IMR-90 (cell line): ENCODE measurements around the gene AIP. TPM values are rescaled to one million over a fixed set of nuclear protein-coding genes. Genes with fewer than 3 reads are reported as not detected.

Experiments
- ATAC-seq: fragments of 200-7000 bp; cut with Tn5 transposase; 2 replicates; pipeline ENCODE4 v1.9.1; 2020; ENCODE audit warnings: low read depth, mild to moderate bottlenecking, moderate library complexity
- BruUV-seq: library from RNA; stranded (reverse); fragments of 400-500 nt; replicated peaks from 2 replicates; lab custom pipeline; 2021; lab: Mats Ljungman, UMichigan
- CTCF ChIA-PET: fragments of 300-600 bp; formaldehyde crosslinking; extraction: SDS; loops from one replicate; lab custom pipeline; 2021; ENCODE audit warnings: antibody characterized with exemption; lab: Yijun Ruan, JAX
- POLR2A ChIA-PET: fragments of 300-600 bp; sonication (Branson Sonifier 250); formaldehyde crosslinking; loops from one replicate; lab custom pipeline; 2022; ENCODE audit warnings: antibody characterized with exemption; ENCODE audit not compliant: unreplicated experiment; lab: Charles Lee
- DNase-seq: peaks from one replicate; pipeline ENCODE4 v3.0.0; 2013
- H2AFZ ChIP-seq: replicated peaks from 2 replicates; pipeline ENCODE3; 2013; ENCODE audit warnings: low read length, mild to moderate bottlenecking; ENCODE audit not compliant: poor library complexity
- H2AK5ac ChIP-seq: 2 replicates; pipeline ENCODE4 v1.6.1; 2013; ENCODE audit warnings: low read depth, low read length, inconsistent platforms
- H2AK9ac ChIP-seq: replicated peaks from 2 replicates; pipeline ENCODE3; 2013; ENCODE audit warnings: mild to moderate bottlenecking, low read depth, low read length, moderate library complexity; ENCODE audit not compliant: poor library complexity
- H2BK120ac ChIP-seq: 2 replicates; pipeline ENCODE4 v1.6.1; 2013; ENCODE audit warnings: low read depth, low read length, inconsistent platforms
- H2BK15ac ChIP-seq: 3 replicates; pipeline ENCODE4 v1.6.1; 2013; ENCODE audit warnings: low read depth, low read length, inconsistent platforms
- H2BK20ac ChIP-seq: 2 replicates; pipeline ENCODE4 v1.6.1; 2013; ENCODE audit warnings: low read depth, mild to moderate bottlenecking, inconsistent platforms, low read length, moderate library complexity
- H2BK5ac ChIP-seq: 2 replicates; pipeline ENCODE4 v1.6.1; 2013; ENCODE audit warnings: mild to moderate bottlenecking, low read depth, low read length, inconsistent platforms; ENCODE audit not compliant: poor library complexity, severe bottlenecking
- H3K14ac ChIP-seq: replicated peaks from 2 replicates; pipeline ENCODE4 v1.6.1; 2013; ENCODE audit warnings: low read depth, low read length, inconsistent platforms
- H3K18ac ChIP-seq: 2 replicates; pipeline ENCODE4 v1.6.1; 2013; ENCODE audit warnings: low read depth, low read length, control low read depth
- H3K23ac ChIP-seq: 2 replicates; pipeline ENCODE4 v1.6.1; 2013; ENCODE audit warnings: low read depth, low read length, inconsistent platforms
- H3K27ac ChIP-seq: 2 replicates; pipeline ENCODE4 v1.5.1; 2013; ENCODE audit warnings: mild to moderate bottlenecking, control low read depth, low read length; ENCODE audit not compliant: insufficient read depth
- H3K27me3 ChIP-seq: 2 replicates; pipeline ENCODE4 v1.6.1; 2013; ENCODE audit warnings: low read length; ENCODE audit not compliant: control insufficient read depth, insufficient read depth
- H3K36me3 ChIP-seq: 2 replicates; pipeline ENCODE4 v1.6.1; 2013; ENCODE audit warnings: low read length, mixed read lengths; ENCODE audit not compliant: control insufficient read depth, insufficient read depth
- H3K4ac ChIP-seq: 2 replicates; pipeline ENCODE4 v1.6.1; 2013; ENCODE audit warnings: low read depth, low read length, inconsistent platforms
- H3K4me1 ChIP-seq: 2 replicates; pipeline ENCODE4 v1.6.1; 2013; ENCODE audit warnings: low read length, mixed read lengths; ENCODE audit not compliant: control insufficient read depth, insufficient read depth
- H3K4me2 ChIP-seq: 2 replicates; pipeline ENCODE4 v1.6.1; 2013; ENCODE audit warnings: low read depth, mild to moderate bottlenecking, control low read depth, low read length, moderate library complexity
- H3K4me3 ChIP-seq: 2 replicates; pipeline ENCODE4 v1.5.1; 2013; ENCODE audit warnings: low read depth, mild to moderate bottlenecking, control low read depth, low read length, moderate library complexity; ENCODE audit not compliant: insufficient read depth
- H3K56ac ChIP-seq: 2 replicates; pipeline ENCODE4 v1.6.1; 2013; ENCODE audit warnings: low read length, inconsistent platforms; ENCODE audit not compliant: insufficient read depth; ENCODE audit errors: extremely low read depth
- H3K79me1 ChIP-seq, 2 experiments: 2 replicates each; pipeline ENCODE4 v1.6.1; 2013; ENCODE audit warnings: low read length in 2 of 2, inconsistent platforms in 1 of 2, low read depth in 1 of 2
- H3K9ac ChIP-seq: 2 replicates; pipeline ENCODE4 v1.6.1; 2013; ENCODE audit warnings: low read depth, low read length, control low read depth
- H3K9me1 ChIP-seq: 2 replicates; pipeline ENCODE4 v1.6.1; 2013; ENCODE audit warnings: low read length, inconsistent platforms; ENCODE audit not compliant: insufficient read depth
- H3K9me3 ChIP-seq: 2 replicates; pipeline ENCODE4 v1.6.1; 2013; ENCODE audit warnings: low read length; ENCODE audit not compliant: control insufficient read depth, insufficient read depth
- H4K20me1 ChIP-seq: 2 replicates; pipeline ENCODE4 v1.6.1; 2013; ENCODE audit warnings: low read length, inconsistent platforms; ENCODE audit not compliant: insufficient read depth
- H4K5ac ChIP-seq: 2 replicates; pipeline ENCODE4 v1.6.1; 2013; ENCODE audit warnings: mild to moderate bottlenecking, low read depth, low read length, control low read depth
- H4K8ac ChIP-seq, 2 experiments: 2 replicates each; pipeline ENCODE4 v1.6.1; 2013; ENCODE audit warnings: low read depth in 2 of 2, low read length in 2 of 2, control low read depth in 1 of 2, inconsistent platforms in 1 of 2
- H4K91ac ChIP-seq: 2 replicates; pipeline ENCODE4 v1.6.1; 2013; ENCODE audit warnings: low read depth, low read length, inconsistent platforms; ENCODE audit not compliant: insufficient read depth
- ELK1 ChIP-seq: fragments of 150-350 bp; IDR thresholded peaks from 2 replicates; pipeline ENCODE4 v1.6.1; 2016; ENCODE audit warnings: low read depth, mild to moderate bottlenecking, low read length, moderate library complexity, borderline replicate concordance
- MAZ ChIP-seq: IDR thresholded peaks from 2 replicates; pipeline ENCODE4 v1.6.1; 2012; ENCODE audit warnings: low read depth, mild to moderate bottlenecking, low read length, improper control_type of control experiment, moderate library complexity, borderline replicate concordance
- MXI1 ChIP-seq: IDR thresholded peaks from 2 replicates; pipeline ENCODE4 v1.6.1; 2012; ENCODE audit warnings: low read depth, mild to moderate bottlenecking, low read length, moderate library complexity, borderline replicate concordance
- NFE2L2 ChIP-seq: fragments of 150-350 bp; IDR thresholded peaks from 2 replicates; pipeline ENCODE4 v1.6.1; 2016; ENCODE audit warnings: low read depth, mild to moderate bottlenecking, low read length
- RAD21 ChIP-seq: IDR thresholded peaks from 2 replicates; pipeline ENCODE4 v1.6.1; 2012; ENCODE audit warnings: low read length, improper control_type of control experiment
- RCOR1 ChIP-seq: IDR thresholded peaks from 2 replicates; pipeline ENCODE4 v1.6.1; 2012; ENCODE audit warnings: mild to moderate bottlenecking, low read length, improper control_type of control experiment; ENCODE audit not compliant: insufficient replicate concordance
- WGBS, 2 experiments: methylation state at CpG; one replicate each; pipeline versions ENCODE4 v1.1.5 to v1.1.7; 2013; ENCODE audit warnings: missing lambda C conversion rate in 2 of 2; ENCODE audit not compliant: insufficient read length in 1 of 2; ENCODE audit errors: extremely low coverage in 2 of 2; 5-methylcytosine and 5-hydroxymethylcytosine counted together
- dilution Hi-C: fragments of 300-500 bp; cut with HindIII; formaldehyde crosslinking; loops from one replicate; pipeline ENCODE4 v1.14.3; 2018; ENCODE audit warnings: low sequenced_read_pairs; ENCODE audit not compliant: unreplicated experiment
- in situ Hi-C: fragments of 300-500 bp; cut with MboI; formaldehyde crosslinking; loops from 3 replicates; pipeline ENCODE4 v1.14.3; 2019; ENCODE audit warnings: low sequenced_read_pairs, inconsistent platforms, mixed read lengths
- intact Hi-C: fragments of 100-400 bp; cut with micrococcal nuclease; formaldehyde crosslinking; loops from 2 replicates; pipeline ENCODE4 v1.10.0; 2022
- polyA plus RNA-seq, 3 experiments: library from polyadenylated mRNA; depleted of rRNA; stranded (reverse); fragments of >200 nt; gene quantifications; 2 replicates each; pipeline ENCODE4 v1.2.3, GENCODE V29; 2012; ENCODE audit warnings: low replicate concordance in 1 of 3
- total RNA-seq: library from RNA; depleted of rRNA; stranded (reverse); fragments of >200 nt; gene quantifications from 2 replicates; pipeline ENCODE4 v1.2.3, GENCODE V29; 2012

Gene AIP
- total and polyA plus RNA-seq, 2 of the 4 experiments (the other 2 are of a cell fraction): 95.5 to 122 TPM

GRCh38 chr11:67434395-67434881 lies 48.4 kb upstream of the AIP start (continued):
- TF ChIP-seq ELK1: no peak
- no peak for TF ChIP-seq MAZ

GRCh38 chr11:67435031-67435726 lies 47.6 kb upstream of the AIP start:
- ChIA-PET CTCF (no interaction called here), POLR2A (no interaction called here)
- Histone ChIP-seq H3K9me3 (no peaks in the 10 kb centered on the region), H4K91ac (no peak overlapping the region), H2BK5ac (no peak overlapping the region), H2AK5ac (no peak overlapping the region), H3K9ac (no peak overlapping the region), H2BK120ac (no peak overlapping the region), H3K27ac (no peak overlapping the region), H3K4me3 (no peak overlapping the region), H3K18ac (no peak overlapping the region), H2BK15ac (no peak overlapping the region), H4K20me1 (no peaks in the 10 kb centered on the region; the same call in none of the 2 replicates), H3K23ac (no peak overlapping the region), H4K5ac (no peak overlapping the region), H2AK9ac (no peak overlapping the region), H4K8ac (no peak overlapping the region), H3K56ac (no peak overlapping the region), H3K4ac (no peak overlapping the region), H3K4me1 (no peaks in the 10 kb centered on the region), H3K79me1 (peaks cover 0 to 5% of the 10 kb centered on the region in 2 experiments; a peak in 1 of 4 replicates), H3K9me1 (no peaks in the 10 kb centered on the region), H2BK20ac (no peak overlapping the region), H3K14ac (no peak overlapping the region), H3K27me3 (no peaks in the 10 kb centered on the region), H3K36me3 (peaks cover 52% of the 10 kb centered on the region), H3K4me2 (no peak overlapping the region), H2AFZ (no peak overlapping the region)
- DNase-seq: no peak
- dilution Hi-C loops (no loop called here), intact Hi-C loops (no loop called here), in situ Hi-C loops (no loop called here)
- TF ChIP-seq MXI1 (no peak), RAD21 (no peak), NFE2L2 (no peak), MAZ (no peak), RCOR1 (no peak)
- no TSS peak for BruUV-seq
- no peak for ATAC-seq
- WGBS, 2 experiments: 68% methylated on average over 5 of the region's 26 CpGs; no CpG with 5 or more reads in 1 of the 2 experiments
